ENCODE measurements around the gene GJA1.
A peak's percentile ranks its signal among the peaks of the same experiment; 100 is the strongest.

GRCh38 chr6:121437851-121438651 is 2.6 kb downstream of the GJA1 start:
- TF ChIP-seq CREB1 (IDR thresholded peaks at IDR 0.05) (no peak), TAF1 (IDR thresholded peaks at IDR 0.05; ENCODE audit: low read depth, low read length) (peak; percentile 92), BACH1 (IDR thresholded peaks at IDR 0.05; ENCODE audit: low read length) (no peak), EP300 (IDR thresholded peaks at IDR 0.05; ENCODE audit: borderline replicate concordance in 1 of 2, low read depth in 2 of 2, low read length in 2 of 2) (peak in 1 of 2 experiments; percentile 87; a peak in 1 of 3 replicates), RNF2 (IDR thresholded peaks at IDR 0.05; ENCODE audit: borderline replicate concordance, low read depth, low read length, missing control alignments, poor library complexity, severe bottlenecking) (no peak), GABPA (IDR thresholded peaks at IDR 0.05; ENCODE audit: borderline replicate concordance, insufficient read depth, low read length) (no peak), POLR2AphosphoS5 (IDR thresholded peaks at IDR 0.05; ENCODE audit: low read depth, low read length) (peak; percentile 96)
- TF ChIP-seq, protein P1, sequence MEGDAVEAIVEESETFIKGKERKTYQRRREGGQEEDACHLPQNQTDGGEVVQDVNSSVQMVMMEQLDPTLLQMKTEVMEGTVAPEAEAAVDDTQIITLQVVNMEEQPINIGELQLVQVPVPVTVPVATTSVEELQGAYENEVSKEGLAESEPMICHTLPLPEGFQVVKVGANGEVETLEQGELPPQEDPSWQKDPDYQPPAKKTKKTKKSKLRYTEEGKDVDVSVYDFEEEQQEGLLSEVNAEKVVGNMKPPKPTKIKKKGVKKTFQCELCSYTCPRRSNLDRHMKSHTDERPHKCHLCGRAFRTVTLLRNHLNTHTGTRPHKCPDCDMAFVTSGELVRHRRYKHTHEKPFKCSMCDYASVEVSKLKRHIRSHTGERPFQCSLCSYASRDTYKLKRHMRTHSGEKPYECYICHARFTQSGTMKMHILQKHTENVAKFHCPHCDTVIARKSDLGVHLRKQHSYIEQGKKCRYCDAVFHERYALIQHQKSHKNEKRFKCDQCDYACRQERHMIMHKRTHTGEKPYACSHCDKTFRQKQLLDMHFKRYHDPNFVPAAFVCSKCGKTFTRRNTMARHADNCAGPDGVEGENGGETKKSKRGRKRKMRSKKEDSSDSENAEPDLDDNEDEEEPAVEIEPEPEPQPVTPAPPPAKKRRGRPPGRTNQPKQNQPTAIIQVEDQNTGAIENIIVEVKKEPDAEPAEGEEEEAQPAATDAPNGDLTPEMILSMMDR (IDR thresholded peaks at IDR 0.05; ENCODE audit: control extremely low read depth in 1 of 3, insufficient read depth in 1 of 3, low read depth in 1 of 3, low read length in 3 of 3), result no peak
